Activated CD8-positive, alpha-beta T cell treated with anti-CD3 and anti-CD28 coated beads for 36 hours (primary cell): ENCODE measurements around the gene ELAVL4. TPM values are rescaled to one million over a fixed set of nuclear protein-coding genes. Genes with fewer than 3 reads are reported as not detected.

ENCODE experiments used
- ATAC-seq: fragments of 200-7000 bp; cut with Tn5 transposase; one replicate; pipeline ENCODE4 v1.10.0; 2021; ENCODE audit warnings: mild to moderate bottlenecking, moderate library complexity
- CTCF ChIA-PET: fragments of 350-600 bp; sonication (Branson Sonifier 250); formaldehyde crosslinking; loops from one replicate; lab custom pipeline; 2021; ENCODE audit warnings: antibody characterized with exemption; lab: Charles Lee
- POLR2A ChIA-PET: fragments of 350-600 bp; sonication (Branson Sonifier 250); formaldehyde crosslinking; loops from one replicate; lab custom pipeline; 2021; ENCODE audit warnings: antibody characterized with exemption; lab: Charles Lee
- DNase-seq: peaks from one replicate; pipeline ENCODE4 v3.0.0-alpha.2; 2020
- H3K27ac Mint-ChIP-seq: one replicate; pipeline ENCODE4 v1.8.0; 2021; ENCODE audit warnings: mild to moderate bottlenecking, mixed read lengths
- H3K27me3 Mint-ChIP-seq: one replicate; pipeline ENCODE4 v1.8.0; 2021; ENCODE audit warnings: mixed read lengths
- H3K36me3 Mint-ChIP-seq: one replicate; pipeline ENCODE4 v1.8.0; 2021; ENCODE audit warnings: low read depth, mixed read lengths
- H3K4me1 Mint-ChIP-seq: one replicate; pipeline ENCODE4 v1.8.0; 2021; ENCODE audit warnings: low read depth, mixed read lengths
- H3K4me3 Mint-ChIP-seq: one replicate; pipeline ENCODE4 v1.8.0; 2021; ENCODE audit warnings: mild to moderate bottlenecking, moderate library complexity, mixed read lengths
- H3K9me3 Mint-ChIP-seq: one replicate; pipeline ENCODE4 v1.8.0; 2021; ENCODE audit warnings: mixed read lengths
- CTCF ChIP-seq: fragments of 200-600 bp; IDR thresholded peaks from one replicate; pipeline ENCODE4 v1.8.0; 2022; ENCODE audit warnings: antibody characterized with exemption, mild to moderate bottlenecking
- intact Hi-C: fragments of 100-400 bp; cut with micrococcal nuclease; formaldehyde crosslinking; loops from one replicate; pipeline ENCODE4 v1.10.0; 2022
- total RNA-seq, 2 experiments: library from RNA; stranded (reverse); gene quantifications; one replicate each; pipeline ENCODE4 v1.2.3, GENCODE V29; 2021

The ELAVL4 gene
- total RNA-seq, 2 experiments from 2014 or later = not detected

- DNase-seq (no peak), ATAC-seq (no peak)
- H3K9me3 Mint-ChIP-seq = no peaks in the 10 kb centered on the region
- no peaks in the 10 kb centered on the region for H3K36me3 Mint-ChIP-seq
- intact Hi-C loops = no loop called here
- H3K27ac Mint-ChIP-seq = no peak overlapping the region
- no peak overlapping the region for H3K4me3 Mint-ChIP-seq
- no peaks in the 10 kb centered on the region for H3K4me1 Mint-ChIP-seq
- H3K27me3 Mint-ChIP-seq = no peaks in the 10 kb centered on the region
- TF ChIP-seq CTCF = no peak
- ChIA-PET CTCF (no interaction called here), POLR2A (no interaction called here)
Observed at GRCh38 chr1:50213505-50213904, 104.8 kb downstream of the ELAVL4 start.

- Mint-ChIP-seq H3K9me3 (no peaks in the 10 kb centered on the region), H3K27ac (no peak overlapping the region), H3K36me3 (no peaks in the 10 kb centered on the region), H3K4me3 (no peak overlapping the region), H3K27me3 (no peaks in the 10 kb centered on the region), H3K4me1 (no peaks in the 10 kb centered on the region)
- CTCF ChIA-PET = no interaction called here
- POLR2A ChIA-PET = no interaction called here
- intact Hi-C loops = no loop called here
- ATAC-seq (no peak), DNase-seq (peak; percentile 2)
- no peak for TF ChIP-seq CTCF
Observed at GRCh38 chr1:50214717-50215116, 106.0 kb downstream of the ELAVL4 start.

- Mint-ChIP-seq H3K9me3 (no peaks in the 10 kb centered on the region), H3K27me3 (peaks cover 2% of the 10 kb centered on the region), H3K4me1 (no peaks in the 10 kb centered on the region), H3K27ac (no peak overlapping the region), H3K4me3 (no peak overlapping the region), H3K36me3 (no peaks in the 10 kb centered on the region)
- intact Hi-C loops = no loop called here
- ATAC-seq (no peak), DNase-seq (no peak)
- ChIA-PET CTCF (no interaction called here), POLR2A (no interaction called here)
- TF ChIP-seq CTCF = no peak
Observed at GRCh38 chr1:50218344-50219120, 109.8 kb downstream of the ELAVL4 start.

- no peak for TF ChIP-seq CTCF
- Mint-ChIP-seq H3K4me1 (no peaks in the 10 kb centered on the region), H3K27ac (no peak overlapping the region), H3K9me3 (peaks cover 8% of the 10 kb centered on the region), H3K36me3 (no peaks in the 10 kb centered on the region), H3K27me3 (no peaks in the 10 kb centered on the region), H3K4me3 (no peak overlapping the region)
- ATAC-seq = no peak
- intact Hi-C loops = no loop called here
- CTCF ChIA-PET = no interaction called here
- POLR2A ChIA-PET = no interaction called here
- DNase-seq = no peak
Observed at GRCh38 chr1:50228871-50229384, 120.2 kb downstream of the ELAVL4 start.

- ChIA-PET POLR2A (no interaction called here), CTCF (no interaction called here)
- ATAC-seq (no peak), DNase-seq (no peak)
- peaks cover 9% of the 10 kb centered on the region for H3K9me3 Mint-ChIP-seq
- H3K4me3 Mint-ChIP-seq = no peak overlapping the region
- no peaks in the 10 kb centered on the region for H3K27me3 Mint-ChIP-seq
- no peak overlapping the region for H3K27ac Mint-ChIP-seq
- H3K36me3 Mint-ChIP-seq = no peaks in the 10 kb centered on the region
- no peak for TF ChIP-seq CTCF
- no peaks in the 10 kb centered on the region for H3K4me1 Mint-ChIP-seq
- intact Hi-C loops = no loop called here
Observed at GRCh38 chr1:50231209-50231608, 122.5 kb downstream of the ELAVL4 start.
